ENCODE measurements around the gene TNFSF10. TPM values are rescaled to one million over a fixed set of nuclear protein-coding genes. Genes with fewer than 3 reads are reported as not detected.

TNFSF10 gene
- total RNA-seq, 1 experiment from 2014 or later = 0.22 TPM

DNA sequence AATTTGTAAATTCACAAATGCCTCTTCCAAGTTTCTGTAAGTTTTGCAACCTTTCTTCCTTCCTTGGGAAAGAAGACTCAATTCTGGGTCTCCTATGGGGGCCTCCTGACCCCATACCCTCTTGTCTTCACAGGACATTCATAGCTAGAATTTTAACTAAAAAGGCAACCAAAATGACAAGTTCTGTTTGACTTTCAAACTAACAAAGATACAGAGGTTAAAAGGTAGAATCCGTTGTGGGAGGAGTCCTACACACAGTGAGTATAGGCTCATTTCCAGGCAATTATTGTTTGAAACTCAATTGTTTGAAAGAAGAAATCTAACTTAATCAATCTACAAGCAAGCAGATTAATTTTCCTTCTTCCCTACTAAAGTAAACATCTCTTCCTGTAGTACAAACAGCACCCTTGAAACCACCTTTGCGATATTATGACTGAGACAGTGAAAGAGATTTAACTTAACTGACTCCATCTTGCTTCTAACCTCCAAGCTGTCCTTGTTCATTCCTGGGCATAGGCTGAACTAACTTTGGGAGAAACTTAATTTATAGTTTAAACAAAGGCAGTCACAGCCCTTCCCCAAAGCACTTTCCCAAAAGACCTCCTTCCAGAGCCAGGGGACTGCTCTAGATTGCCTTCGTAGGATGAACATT is 14.4 kb upstream of the TNFSF10 start:
- CTCF ChIA-PET = interaction anchor here (1.6 kb wide), 1 partner anchor 76 kb away, joined by 3 read pairs; no protein-coding TSS in a partner anchor
- Mint-ChIP-seq H3K4me1 (peaks cover 13% of the 10 kb centered on the region), H3K9me3 (peaks cover 15% of the 10 kb centered on the region), H3K27me3 (ENCODE audit: low read depth) (no peaks in the 10 kb centered on the region), H3K36me3 (no peaks in the 10 kb centered on the region), H3K4me3 (no peak overlapping the region), H3K27ac (no peak overlapping the region)
- TF ChIP-seq ZNF281 (CRISPR knock-in tag; IDR thresholded peaks at IDR 0.05) = no peak
- no peak for TF ChIP-seq TP53 (CRISPR knock-in tag; IDR thresholded peaks at IDR 0.05)
- no peak for TF ChIP-seq MLX (CRISPR knock-in tag; IDR thresholded peaks at IDR 0.05)
- no peak for TF ChIP-seq ZMAT4 (CRISPR knock-in tag; IDR thresholded peaks at IDR 0.05)
- no peak for TF ChIP-seq HMGA2 (CRISPR knock-in tag; IDR thresholded peaks at IDR 0.05)
- TF ChIP-seq, protein P1, sequence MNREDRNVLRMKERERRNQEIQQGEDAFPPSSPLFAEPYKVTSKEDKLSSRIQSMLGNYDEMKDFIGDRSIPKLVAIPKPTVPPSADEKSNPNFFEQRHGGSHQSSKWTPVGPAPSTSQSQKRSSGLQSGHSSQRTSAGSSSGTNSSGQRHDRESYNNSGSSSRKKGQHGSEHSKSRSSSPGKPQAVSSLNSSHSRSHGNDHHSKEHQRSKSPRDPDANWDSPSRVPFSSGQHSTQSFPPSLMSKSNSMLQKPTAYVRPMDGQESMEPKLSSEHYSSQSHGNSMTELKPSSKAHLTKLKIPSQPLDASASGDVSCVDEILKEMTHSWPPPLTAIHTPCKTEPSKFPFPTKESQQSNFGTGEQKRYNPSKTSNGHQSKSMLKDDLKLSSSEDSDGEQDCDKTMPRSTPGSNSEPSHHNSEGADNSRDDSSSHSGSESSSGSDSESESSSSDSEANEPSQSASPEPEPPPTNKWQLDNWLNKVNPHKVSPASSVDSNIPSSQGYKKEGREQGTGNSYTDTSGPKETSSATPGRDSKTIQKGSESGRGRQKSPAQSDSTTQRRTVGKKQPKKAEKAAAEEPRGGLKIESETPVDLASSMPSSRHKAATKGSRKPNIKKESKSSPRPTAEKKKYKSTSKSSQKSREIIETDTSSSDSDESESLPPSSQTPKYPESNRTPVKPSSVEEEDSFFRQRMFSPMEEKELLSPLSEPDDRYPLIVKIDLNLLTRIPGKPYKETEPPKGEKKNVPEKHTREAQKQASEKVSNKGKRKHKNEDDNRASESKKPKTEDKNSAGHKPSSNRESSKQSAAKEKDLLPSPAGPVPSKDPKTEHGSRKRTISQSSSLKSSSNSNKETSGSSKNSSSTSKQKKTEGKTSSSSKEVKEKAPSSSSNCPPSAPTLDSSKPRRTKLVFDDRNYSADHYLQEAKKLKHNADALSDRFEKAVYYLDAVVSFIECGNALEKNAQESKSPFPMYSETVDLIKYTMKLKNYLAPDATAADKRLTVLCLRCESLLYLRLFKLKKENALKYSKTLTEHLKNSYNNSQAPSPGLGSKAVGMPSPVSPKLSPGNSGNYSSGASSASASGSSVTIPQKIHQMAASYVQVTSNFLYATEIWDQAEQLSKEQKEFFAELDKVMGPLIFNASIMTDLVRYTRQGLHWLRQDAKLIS (CRISPR knock-in tag; IDR thresholded peaks at IDR 0.05; ENCODE audit: borderline replicate concordance) = no peak
- TF ChIP-seq, protein P2, sequence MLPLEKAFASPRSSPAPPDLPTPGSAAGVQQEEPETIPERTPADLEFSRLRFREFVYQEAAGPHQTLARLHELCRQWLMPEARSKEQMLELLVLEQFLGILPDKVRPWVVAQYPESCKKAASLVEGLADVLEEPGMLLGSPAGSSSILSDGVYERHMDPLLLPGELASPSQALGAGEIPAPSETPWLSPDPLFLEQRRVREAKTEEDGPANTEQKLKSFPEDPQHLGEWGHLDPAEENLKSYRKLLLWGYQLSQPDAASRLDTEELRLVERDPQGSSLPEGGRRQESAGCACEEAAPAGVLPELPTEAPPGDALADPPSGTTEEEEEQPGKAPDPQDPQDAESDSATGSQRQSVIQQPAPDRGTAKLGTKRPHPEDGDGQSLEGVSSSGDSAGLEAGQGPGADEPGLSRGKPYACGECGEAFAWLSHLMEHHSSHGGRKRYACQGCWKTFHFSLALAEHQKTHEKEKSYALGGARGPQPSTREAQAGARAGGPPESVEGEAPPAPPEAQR (CRISPR knock-in tag; IDR thresholded peaks at IDR 0.05) = no peak
- no peak for TF ChIP-seq SP1 (CRISPR knock-in tag; conservative IDR thresholded peaks at IDR 0.05)
- no peak for TF ChIP-seq E2F1 (CRISPR knock-in tag; IDR thresholded peaks at IDR 0.05)
- TF ChIP-seq, protein P3, sequence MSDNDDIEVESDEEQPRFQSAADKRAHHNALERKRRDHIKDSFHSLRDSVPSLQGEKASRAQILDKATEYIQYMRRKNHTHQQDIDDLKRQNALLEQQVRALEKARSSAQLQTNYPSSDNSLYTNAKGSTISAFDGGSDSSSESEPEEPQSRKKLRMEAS (CRISPR knock-in tag; IDR thresholded peaks at IDR 0.05) = no peak
- TF ChIP-seq MXD4 (CRISPR knock-in tag; IDR thresholded peaks at IDR 0.05; ENCODE audit: borderline replicate concordance) = no peak
- TF ChIP-seq, protein P4, sequence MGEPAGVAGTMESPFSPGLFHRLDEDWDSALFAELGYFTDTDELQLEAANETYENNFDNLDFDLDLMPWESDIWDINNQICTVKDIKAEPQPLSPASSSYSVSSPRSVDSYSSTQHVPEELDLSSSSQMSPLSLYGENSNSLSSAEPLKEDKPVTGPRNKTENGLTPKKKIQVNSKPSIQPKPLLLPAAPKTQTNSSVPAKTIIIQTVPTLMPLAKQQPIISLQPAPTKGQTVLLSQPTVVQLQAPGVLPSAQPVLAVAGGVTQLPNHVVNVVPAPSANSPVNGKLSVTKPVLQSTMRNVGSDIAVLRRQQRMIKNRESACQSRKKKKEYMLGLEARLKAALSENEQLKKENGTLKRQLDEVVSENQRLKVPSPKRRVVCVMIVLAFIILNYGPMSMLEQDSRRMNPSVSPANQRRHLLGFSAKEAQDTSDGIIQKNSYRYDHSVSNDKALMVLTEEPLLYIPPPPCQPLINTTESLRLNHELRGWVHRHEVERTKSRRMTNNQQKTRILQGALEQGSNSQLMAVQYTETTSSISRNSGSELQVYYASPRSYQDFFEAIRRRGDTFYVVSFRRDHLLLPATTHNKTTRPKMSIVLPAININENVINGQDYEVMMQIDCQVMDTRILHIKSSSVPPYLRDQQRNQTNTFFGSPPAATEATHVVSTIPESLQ (CRISPR knock-in tag; IDR thresholded peaks at IDR 0.05) = no peak
- TF ChIP-seq ZNF138 (CRISPR knock-in tag; conservative IDR thresholded peaks at IDR 0.05) = no peak
- TF ChIP-seq CREM (CRISPR knock-in tag; IDR thresholded peaks at IDR 0.05) = no peak
- no peak for TF ChIP-seq RELA (CRISPR knock-in tag; IDR thresholded peaks at IDR 0.05; ENCODE audit: borderline replicate concordance)
- TF ChIP-seq, protein P5, sequence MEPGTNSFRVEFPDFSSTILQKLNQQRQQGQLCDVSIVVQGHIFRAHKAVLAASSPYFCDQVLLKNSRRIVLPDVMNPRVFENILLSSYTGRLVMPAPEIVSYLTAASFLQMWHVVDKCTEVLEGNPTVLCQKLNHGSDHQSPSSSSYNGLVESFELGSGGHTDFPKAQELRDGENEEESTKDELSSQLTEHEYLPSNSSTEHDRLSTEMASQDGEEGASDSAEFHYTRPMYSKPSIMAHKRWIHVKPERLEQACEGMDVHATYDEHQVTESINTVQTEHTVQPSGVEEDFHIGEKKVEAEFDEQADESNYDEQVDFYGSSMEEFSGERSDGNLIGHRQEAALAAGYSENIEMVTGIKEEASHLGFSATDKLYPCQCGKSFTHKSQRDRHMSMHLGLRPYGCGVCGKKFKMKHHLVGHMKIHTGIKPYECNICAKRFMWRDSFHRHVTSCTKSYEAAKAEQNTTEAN (CRISPR knock-in tag; IDR thresholded peaks at IDR 0.05) = no peak
- TF ChIP-seq, protein P6, sequence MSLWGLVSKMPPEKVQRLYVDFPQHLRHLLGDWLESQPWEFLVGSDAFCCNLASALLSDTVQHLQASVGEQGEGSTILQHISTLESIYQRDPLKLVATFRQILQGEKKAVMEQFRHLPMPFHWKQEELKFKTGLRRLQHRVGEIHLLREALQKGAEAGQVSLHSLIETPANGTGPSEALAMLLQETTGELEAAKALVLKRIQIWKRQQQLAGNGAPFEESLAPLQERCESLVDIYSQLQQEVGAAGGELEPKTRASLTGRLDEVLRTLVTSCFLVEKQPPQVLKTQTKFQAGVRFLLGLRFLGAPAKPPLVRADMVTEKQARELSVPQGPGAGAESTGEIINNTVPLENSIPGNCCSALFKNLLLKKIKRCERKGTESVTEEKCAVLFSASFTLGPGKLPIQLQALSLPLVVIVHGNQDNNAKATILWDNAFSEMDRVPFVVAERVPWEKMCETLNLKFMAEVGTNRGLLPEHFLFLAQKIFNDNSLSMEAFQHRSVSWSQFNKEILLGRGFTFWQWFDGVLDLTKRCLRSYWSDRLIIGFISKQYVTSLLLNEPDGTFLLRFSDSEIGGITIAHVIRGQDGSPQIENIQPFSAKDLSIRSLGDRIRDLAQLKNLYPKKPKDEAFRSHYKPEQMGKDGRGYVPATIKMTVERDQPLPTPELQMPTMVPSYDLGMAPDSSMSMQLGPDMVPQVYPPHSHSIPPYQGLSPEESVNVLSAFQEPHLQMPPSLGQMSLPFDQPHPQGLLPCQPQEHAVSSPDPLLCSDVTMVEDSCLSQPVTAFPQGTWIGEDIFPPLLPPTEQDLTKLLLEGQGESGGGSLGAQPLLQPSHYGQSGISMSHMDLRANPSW (CRISPR knock-in tag; conservative IDR thresholded peaks at IDR 0.05; ENCODE audit: low read depth) = no peak
- DNase-seq (ENCODE audit: low spot score) (no peak), ATAC-seq (no peak)
- POLR2A ChIA-PET = no interaction called here

All from WTC11 (cell line).